Measurements from ENCODE around the gene CRIP3.
"Not testable (repeated sequence)": the region's sequence is repeated elsewhere in the genome, so short reads cannot be mapped to it uniquely, and the experiment has no call there.

CRIP3 gene

GRCh38 chr6:43303751-43304331 is 4.8 kb downstream of the CRIP3 start:
- ChIA-PET CTCF (interaction anchor here (1.5 to 2.3 kb wide), 3 partner anchors 10 to 202 kb away, joined by 4 to 6 read pairs (median 4); no protein-coding TSS in a partner anchor), POLR2A (no interaction called here)
- no peak for DNase-seq (ENCODE audit: extremely low spot score)

GRCh38 chr6:43303006-43303405 is 5.6 kb downstream of the CRIP3 start:
- POLR2A ChIA-PET = not testable (repeated sequence)
- CTCF ChIA-PET = interaction anchor here (1.5 to 2.3 kb wide), 3 partner anchors 11 to 203 kb away, joined by 4 to 6 read pairs (median 4); no protein-coding TSS in a partner anchor
- peak; percentile 4 for DNase-seq (ENCODE audit: extremely low spot score)

More at GRCh38 chr6:43303751-43304331, 4.8 kb downstream of the CRIP3 start:
- TF ChIP-seq CTCF (IDR thresholded peaks at IDR 0.05; ENCODE audit: control extremely low read depth, extremely low read depth, low read depth, missing control alignments) = no peak

- no peak for TF ChIP-seq CTCF (IDR thresholded peaks at IDR 0.05; ENCODE audit: control extremely low read depth, extremely low read depth, low read depth, missing control alignments)
- POLR2A ChIA-PET = no interaction called here
- CTCF ChIA-PET = interaction anchor here (2.3 kb wide), 1 partner anchor 204 kb away, joined by 6 read pairs; no protein-coding TSS in a partner anchor
- peak; percentile 3 for DNase-seq (ENCODE audit: extremely low spot score)
Observed at GRCh38 chr6:43302126-43302525, 6.5 kb downstream of the CRIP3 start.

GRCh38 chr6:43301081-43301870 is 7.3 kb downstream of the CRIP3 start:
- peak; percentile 10 for DNase-seq (ENCODE audit: extremely low spot score)
- CTCF ChIA-PET = interaction anchor here (2.3 kb wide), 1 partner anchor 205 kb away, joined by 6 read pairs; no protein-coding TSS in a partner anchor
- TF ChIP-seq CTCF (IDR thresholded peaks at IDR 0.05; ENCODE audit: control extremely low read depth, extremely low read depth, low read depth, missing control alignments) = no peak
- POLR2A ChIA-PET = no interaction called here

GRCh38 chr6:43299338-43300293 is 9.0 kb downstream of the CRIP3 start:
- POLR2A ChIA-PET = no interaction called here
- DNase-seq (ENCODE audit: extremely low spot score) = peak; percentile 12
- no peak for TF ChIP-seq CTCF (IDR thresholded peaks at IDR 0.05; ENCODE audit: control extremely low read depth, extremely low read depth, low read depth, missing control alignments)
- CTCF ChIA-PET = interaction anchor here (0.9 to 1.5 kb wide), 5 partner anchors 12 to 70 kb away, joined by 3 to 5 read pairs (median 4); partner anchors contain the start of gene DNPH1

- ChIA-PET CTCF (interaction anchor here (0.9 to 1.7 kb wide), 4 partner anchors 11 to 36 kb away, joined by 3 to 6 read pairs (median 4); no protein-coding TSS in a partner anchor), POLR2A (no interaction called here)
- no peak for DNase-seq (ENCODE audit: extremely low spot score)
- TF ChIP-seq CTCF (IDR thresholded peaks at IDR 0.05; ENCODE audit: control extremely low read depth, extremely low read depth, low read depth, missing control alignments) = no peak
Observed at GRCh38 chr6:43298565-43299337, 9.9 kb downstream of the CRIP3 start.
